Stimulated activated CD4-positive, alpha-beta T cell treated with anti-CD3 and anti-CD28 coated beads, Interleukin-1b, Interleukin-23, amount 100 ng/mL, for 24 hours (primary cell): ENCODE measurements around the gene NPFF.
"Not testable (repeated sequence)": the region's sequence is repeated elsewhere in the genome, so short reads cannot be mapped to it uniquely, and the experiment has no call there.

Experiments used
- DNase-seq, 4 experiments: peaks; one replicate each; pipeline ENCODE4 v3.0.0-alpha.2; 2020; ENCODE audit warnings: low read depth in 4 of 4, low spot score in 1 of 4

NPFF gene

DNA sequence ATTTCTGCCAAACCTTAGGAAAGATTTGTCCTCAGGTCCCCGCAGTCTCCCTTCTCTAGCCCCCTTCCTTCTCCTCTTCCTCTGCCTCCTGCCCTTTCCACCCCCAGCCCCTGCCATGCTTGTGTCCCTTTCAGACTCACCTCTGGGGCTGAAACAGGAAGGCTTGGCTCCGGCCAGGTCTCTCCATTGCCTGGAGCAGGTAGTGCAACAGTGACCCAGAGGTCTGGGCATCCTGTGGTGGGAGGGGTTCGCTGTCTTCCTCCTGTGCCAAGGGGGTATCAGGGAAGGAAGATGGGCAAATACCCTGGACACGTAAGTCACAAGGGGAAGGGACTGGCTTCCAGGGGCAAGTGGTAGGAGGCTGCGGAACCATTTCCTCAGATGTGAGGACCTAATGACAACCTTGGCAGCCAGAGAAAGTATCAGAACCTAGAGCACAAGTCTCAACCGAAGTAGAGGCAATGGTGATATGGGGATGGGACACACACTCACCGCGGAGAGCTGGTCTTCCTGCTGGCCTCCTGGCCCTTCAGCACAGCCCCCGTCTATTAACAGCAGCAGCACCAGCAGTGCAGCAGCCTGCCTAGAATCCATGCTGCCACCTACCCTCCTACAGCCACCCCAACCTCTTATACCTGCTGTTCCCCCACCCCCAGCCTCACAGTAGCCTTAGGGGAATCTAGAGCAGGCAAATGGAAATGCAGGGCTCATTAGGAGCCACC lies at the start of gene NPFF:
NPFF (minus strand) TSS at position 604 of the 722 bp plus-strand sequence; CDS start at position 594, 10 bp downstream.
- no peak for DNase-seq

DNA sequence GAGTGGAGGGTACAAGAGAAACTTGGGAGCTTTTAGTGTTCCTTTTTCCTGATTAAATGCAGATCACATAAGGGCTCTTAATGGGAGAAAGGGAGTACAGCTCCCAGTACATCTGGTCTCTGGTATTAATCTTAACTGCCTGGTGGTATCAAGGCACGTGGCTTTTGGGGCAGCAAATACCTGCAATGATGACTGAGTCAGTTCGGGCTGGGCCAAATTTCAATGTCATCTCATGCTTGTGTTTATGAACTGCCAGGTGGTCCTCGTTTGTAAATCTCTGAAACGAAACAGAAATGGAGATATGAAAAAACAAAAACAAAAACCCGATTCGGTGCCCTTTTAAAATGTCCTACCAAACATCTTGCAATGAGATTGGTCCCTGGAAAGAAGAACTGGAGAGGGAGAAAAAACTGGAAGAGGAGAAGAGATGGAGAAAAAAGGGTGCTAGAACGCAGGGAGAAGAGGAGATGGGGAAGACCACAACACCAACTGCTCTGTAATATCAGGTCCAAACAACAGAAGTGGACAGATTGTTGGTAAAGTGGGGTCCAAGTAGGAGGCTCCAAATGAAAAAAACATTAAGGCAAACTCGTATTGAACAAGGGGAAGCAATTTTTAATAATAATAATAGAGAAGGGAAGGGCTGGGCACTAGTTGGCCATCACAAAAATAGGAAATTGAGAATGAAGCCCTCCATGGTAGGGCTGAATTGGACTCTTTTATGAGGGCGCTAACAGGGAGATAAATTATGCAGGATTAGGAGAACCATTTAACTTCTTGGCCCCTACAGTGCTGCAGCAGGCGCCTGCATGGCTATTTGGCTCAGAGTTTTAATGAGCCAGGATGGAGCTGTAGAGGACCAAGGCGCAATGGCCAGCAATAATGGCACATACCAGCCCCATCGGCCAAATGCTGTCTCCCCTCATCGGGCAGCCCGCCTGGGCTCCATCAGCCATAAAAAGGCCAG lies 45.4 kb upstream of the NPFF start:
- DNase-seq = no peak

DNA sequence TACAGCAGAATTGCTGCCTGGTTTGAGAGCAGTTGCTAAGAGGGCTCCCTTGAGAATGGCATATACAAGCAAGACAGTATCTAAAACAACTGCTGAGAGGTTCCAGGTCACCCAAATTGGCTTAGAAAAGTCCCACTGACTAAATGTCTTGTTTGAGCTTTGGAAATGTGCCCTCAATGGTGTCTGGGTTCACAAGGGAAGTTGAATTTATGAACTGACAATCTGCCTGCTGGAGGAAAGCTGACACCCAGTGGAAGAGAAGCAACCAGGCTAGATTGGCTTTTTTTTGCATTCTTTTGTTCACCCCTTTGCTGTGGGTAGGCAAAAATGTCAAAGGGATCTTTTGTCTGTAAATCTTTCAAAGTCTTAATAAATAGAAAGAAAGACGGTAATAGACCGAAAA lies 44.6 kb upstream of the NPFF start:
- no peak for DNase-seq

DNA sequence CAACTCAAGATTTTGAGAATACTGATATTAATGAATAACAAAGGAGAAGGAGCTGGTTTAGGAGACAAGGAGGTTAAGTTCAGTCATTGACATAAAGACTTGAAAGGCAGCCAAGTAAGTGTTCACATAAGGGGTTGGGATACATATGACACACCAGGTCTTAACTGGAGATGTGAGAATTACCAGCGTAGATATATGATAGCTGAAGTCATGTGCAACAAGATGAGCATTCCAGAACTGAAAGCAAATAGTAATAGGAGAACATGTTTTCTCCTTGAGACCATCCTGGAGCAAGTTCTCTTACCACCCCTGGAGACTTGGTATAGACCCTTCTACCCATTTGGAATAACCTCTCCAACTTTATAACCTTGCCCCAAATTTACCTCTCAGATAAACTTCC lies 43.3 kb upstream of the NPFF start:
- DNase-seq = no peak

DNA sequence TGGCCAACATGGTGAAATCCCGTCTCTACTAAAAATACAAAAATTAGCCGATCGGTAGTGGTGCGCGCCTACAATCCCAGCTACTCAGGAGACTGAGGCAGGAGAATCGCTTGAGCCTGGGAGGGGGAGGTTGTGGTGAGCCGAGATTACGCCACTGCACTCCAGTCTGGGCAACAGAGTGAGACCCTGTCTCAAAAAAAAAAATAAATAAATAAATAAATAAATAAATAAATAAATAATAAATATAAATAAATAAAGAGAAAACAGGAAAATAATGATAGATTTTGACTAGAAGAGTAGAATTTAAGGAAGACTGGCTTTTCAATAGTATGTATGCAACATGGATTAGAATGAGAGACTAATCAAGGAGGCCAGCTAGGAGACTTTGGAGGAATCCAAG lies 42.8 kb upstream of the NPFF start:
- not testable (repeated sequence) for DNase-seq

DNA sequence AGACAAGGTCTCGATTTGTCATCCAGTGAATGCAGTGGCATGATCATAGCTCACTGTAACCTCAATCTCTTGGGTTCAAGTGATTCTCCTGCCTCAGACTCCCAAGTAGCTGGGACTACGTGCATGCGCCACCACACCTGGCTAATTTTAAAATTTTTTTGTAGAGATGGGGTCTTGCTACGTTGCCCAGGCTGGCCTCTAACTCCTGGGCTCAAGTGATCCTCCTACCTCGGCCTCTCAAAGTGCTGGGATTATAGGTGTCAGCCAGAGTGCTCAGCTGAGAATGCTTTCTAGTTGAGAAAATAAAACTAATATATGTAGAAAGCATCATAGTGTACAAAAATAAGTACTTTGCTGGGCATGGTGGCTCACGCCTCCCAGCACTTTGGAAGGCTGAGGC lies 41.1 kb upstream of the NPFF start:
- not testable (repeated sequence) for DNase-seq

GRCh38 chr12:53543539-53543938 lies 36.3 kb upstream of the NPFF start:
- DNase-seq = peak in 3 of 4 experiments; percentile 2 to 30 (median 17)

GRCh38 chr12:53539526-53539925 lies 32.2 kb upstream of the NPFF start:
- no peak for DNase-seq

DNA sequence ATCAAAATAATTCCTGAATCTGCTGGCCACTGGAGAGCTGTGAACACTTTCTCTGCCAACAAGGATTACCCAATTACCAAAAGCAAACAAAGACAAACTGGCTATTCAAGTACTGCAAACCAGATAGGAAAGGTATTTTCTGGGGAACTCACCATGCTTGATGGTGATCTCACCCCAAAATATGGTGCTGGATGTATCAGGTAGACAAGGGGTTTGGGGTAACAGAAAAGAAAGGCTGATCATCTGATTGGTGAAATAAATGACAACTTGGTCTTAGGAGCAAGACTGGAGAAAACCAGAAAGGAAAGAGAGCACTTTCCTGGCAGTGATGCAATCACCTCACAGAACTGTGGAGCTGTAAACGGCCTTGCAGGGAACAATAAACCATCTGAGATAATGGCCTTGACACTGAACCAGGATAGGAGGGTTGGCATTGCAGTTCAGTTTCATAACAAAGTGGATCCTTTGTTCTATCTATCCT lies 31.0 kb upstream of the NPFF start:
- no peak for DNase-seq

GRCh38 chr12:53536962-53537361 lies 29.7 kb upstream of the NPFF start:
- DNase-seq = no peak

GRCh38 chr12:53533471-53533870 lies 26.2 kb upstream of the NPFF start:
- DNase-seq = no peak

DNA sequence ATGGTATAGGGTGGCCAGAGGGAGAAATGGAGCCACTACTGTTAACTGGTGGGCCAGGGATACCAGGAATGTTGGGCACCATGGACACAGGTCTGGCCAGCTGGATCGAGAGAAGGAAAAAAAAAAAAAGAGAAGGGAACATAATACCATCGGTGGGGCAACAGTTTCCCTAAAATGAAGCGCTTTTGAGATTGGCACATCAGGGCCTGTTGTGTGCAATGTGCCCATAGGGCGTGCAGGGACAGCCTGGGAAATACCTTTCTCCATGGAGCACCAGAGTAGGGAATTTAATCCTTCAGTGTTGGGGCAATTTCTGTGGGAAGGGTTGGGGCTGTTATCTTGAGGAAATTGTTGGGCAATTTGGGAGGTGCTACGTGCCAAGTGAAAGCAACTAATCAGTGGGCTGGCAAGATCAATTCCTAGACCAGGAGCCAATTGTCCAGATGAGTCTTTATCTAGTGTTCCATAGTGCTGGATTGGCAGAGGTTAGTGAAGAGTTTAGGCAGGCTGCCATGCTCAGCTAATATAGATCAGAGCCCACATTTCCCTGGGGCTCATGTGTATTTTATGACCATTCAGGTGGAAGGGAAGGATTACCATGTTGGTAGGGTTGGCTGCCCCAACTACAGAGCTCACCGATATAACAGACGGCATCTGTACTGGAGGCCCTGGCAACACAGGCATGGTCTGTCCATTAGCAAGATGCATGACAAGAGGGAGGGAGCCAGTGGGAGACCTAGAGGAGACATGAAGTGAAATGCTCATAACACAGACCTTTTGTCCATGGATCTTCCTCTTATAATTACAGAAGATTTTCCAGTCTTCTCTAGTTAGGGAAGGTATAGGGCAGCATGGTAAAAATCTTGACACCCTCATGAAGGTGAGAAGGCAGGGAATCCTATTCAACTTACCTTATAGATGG lies 25.5 kb upstream of the NPFF start:
- no peak for DNase-seq

DNA sequence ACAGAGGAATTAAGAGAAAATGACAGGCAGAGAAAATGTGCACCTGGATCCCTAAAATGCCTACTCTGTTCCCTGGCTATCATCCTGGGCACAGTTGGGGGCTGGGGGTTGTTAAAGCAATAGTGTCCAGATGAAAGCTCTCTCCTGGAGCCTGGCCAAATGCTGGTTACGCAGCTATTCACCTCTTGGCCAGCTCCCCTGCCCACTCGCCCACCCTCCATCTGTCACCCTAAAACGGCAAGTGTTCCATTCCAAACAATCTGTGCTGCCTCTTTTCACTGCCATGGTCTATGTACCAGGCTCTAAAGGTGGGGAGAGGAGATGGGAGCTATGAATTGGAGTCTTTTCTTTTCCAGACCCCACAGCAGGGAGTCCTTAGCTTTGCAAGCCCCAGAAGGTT lies 24.7 kb upstream of the NPFF start:
- no peak for DNase-seq

DNA sequence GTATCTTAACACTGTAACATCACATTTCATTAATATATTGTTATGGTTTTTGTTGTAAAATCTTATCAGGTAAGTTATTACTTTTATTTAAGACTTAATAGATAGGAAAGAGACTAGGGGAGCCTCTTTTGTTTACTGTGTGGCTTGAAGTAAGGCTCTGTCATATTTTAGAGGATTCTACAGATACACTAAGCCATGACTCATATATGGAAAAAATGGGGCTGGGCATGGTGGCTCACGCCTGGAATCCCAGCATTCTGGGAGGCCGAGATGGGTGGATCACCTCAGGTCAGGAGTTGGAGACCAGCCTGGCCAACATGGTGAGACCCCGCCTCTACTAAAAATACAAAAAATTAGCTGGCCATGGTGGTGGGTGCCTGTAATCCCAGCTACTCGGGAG lies 23.6 kb upstream of the NPFF start:
- no peak for DNase-seq

DNA sequence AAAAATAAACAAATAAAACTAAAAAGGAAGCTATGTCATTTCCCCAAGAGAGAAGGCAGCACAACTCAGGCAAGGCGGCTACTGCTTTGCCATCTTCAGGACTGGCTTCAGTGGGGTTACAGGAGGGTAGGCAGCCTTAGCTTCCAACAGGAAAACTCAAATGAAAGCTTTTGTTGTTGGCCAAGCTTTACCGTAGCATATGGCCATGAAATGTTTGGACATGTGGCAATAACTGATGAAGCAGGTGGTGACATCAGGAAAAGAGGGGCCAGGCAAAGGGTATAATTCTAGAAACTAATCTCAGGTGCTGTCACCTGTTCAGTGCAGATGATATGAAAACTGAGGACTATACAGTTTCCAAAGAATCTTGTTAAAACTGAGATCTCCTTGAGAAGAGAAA lies 22.8 kb upstream of the NPFF start:
- no peak for DNase-seq

DNA sequence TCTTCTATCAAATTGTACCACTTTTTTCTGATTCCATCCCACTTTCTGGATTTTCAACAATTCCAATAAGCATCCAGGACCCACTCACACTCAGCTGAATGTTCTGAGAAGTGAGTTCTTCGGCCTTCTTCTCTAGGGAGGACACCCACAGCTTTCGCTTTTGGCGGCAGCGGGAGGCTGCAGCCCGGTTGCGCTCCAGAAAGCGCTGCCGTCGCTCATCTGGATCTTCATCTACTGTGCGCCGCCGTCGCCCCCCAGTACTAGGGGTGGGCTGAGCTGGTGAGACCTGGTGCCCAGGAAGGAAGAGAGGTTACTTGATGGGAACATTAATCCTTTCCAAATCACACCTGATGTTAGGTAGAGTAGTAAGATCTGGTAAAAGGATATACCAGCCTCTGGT lies 17.2 kb upstream of the NPFF start:
- DNase-seq = no peak

DNA sequence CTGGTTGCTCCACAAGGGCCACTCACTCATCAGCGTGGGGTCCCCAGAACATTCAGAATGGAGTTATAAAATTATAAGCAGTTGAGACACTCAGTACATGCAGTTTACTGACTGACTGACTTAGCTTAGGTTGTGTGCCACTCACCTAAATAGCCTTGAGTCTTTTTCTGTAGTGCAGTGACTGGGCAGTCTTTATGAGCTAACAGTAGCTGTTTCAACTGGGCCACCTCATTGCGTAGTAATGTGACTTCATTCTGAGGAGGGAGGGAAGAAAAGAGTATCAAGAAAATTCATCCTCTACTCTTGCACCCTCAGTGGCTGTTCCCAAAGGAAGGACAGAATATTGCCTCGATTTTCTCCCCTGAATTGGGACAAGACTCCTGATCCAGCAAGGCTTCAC lies 15.8 kb upstream of the NPFF start:
- DNase-seq = no peak

GRCh38 chr12:53518381-53518780 lies 11.1 kb upstream of the NPFF start:
- no peak for DNase-seq

DNA sequence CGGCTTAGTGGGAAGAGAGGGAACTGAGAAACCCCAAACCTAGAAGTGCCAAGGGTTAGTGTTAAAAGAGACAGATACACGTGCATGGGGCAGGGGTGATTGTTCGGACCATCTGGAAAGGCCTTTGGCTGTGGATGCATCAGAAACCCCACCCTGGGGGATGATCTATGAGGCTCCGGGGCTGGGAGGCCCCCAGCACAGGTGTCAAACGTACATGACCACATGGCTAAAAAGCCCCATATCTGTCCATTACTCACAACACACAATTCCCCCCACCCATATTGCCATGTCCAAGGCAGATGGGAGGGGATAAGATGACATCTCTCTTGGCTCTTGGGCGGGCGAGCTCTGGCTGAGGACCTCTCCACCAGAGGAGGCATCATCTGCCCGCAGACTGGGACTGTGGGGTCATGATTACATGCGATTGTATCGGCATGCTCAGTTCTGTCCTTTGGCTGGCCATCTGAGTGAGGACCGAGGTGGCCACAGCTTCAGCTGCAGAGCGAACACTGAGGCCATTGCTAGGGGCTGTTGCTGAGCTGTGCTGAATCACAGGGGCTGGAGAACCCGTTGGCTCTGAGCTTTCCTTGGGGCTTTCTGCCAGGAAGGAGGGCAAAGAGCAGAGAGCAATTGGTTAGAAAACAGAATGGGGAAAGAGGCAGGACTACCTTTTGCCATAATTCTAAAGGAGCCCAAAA lies 9.6 kb upstream of the NPFF start:
- no peak for DNase-seq

DNA sequence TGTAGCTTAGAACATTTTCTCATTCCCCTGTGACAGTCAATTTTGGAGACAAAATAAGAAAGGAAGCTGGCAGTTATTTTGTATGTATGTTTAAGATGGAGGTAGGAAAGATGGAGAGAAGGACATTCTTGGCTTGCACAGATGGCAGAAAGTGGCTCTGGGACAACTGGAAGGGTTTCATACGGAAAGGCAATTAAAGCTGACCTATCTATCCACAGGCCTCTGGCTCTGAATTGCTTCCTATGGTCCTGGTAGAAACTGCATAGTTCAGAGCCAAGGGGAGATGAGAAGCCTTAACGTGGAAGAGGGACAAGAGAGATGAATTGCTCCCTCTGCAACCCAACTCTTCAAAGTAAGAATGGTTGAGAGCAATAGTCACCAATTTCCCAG lies 8.0 kb upstream of the NPFF start:
- no peak for DNase-seq
